ENCODE measurements around the gene BRD7.

Gene BRD7

GRCh38 chr16:50389900-50390299 lies 21.1 kb upstream of the BRD7 start:
- DNase-seq (ENCODE audit: low read depth) = no peak
- no peak for TF ChIP-seq CTCF (conservative IDR thresholded peaks at IDR 0.05; ENCODE audit: low read depth, low read length)
- H3K4me3 ChIP-seq (ENCODE audit: low read length) = no peak overlapping the region

GRCh38 chr16:50388496-50388895 lies 19.7 kb upstream of the BRD7 start:
- no peak for TF ChIP-seq CTCF (conservative IDR thresholded peaks at IDR 0.05; ENCODE audit: low read depth, low read length)
- no peak for DNase-seq (ENCODE audit: low read depth)

GRCh38 chr16:50386774-50387173 lies 18.0 kb upstream of the BRD7 start:
- no peak overlapping the region for H3K4me3 ChIP-seq (ENCODE audit: low read length)
- no peak for DNase-seq (ENCODE audit: low read depth)
- TF ChIP-seq CTCF (conservative IDR thresholded peaks at IDR 0.05; ENCODE audit: low read depth, low read length) = no peak

More at GRCh38 chr16:50388496-50388895, 19.7 kb upstream of the BRD7 start:
- no peak overlapping the region for H3K4me3 ChIP-seq (ENCODE audit: low read length)

- no peak for TF ChIP-seq CTCF (conservative IDR thresholded peaks at IDR 0.05; ENCODE audit: low read depth, low read length)
- H3K4me3 ChIP-seq (ENCODE audit: low read length) = no peak overlapping the region
- DNase-seq (ENCODE audit: low read depth) = no peak
Observed at GRCh38 chr16:50386139-50386538, 17.4 kb upstream of the BRD7 start.

GRCh38 chr16:50384500-50385135 lies 15.8 kb upstream of the BRD7 start:
- DNase-seq (ENCODE audit: low read depth) = no peak
- no peak overlapping the region for H3K4me3 ChIP-seq (ENCODE audit: low read length)
- no peak for TF ChIP-seq CTCF (conservative IDR thresholded peaks at IDR 0.05; ENCODE audit: low read depth, low read length)

- TF ChIP-seq CTCF (conservative IDR thresholded peaks at IDR 0.05; ENCODE audit: low read depth, low read length) = no peak
- no peak overlapping the region for H3K4me3 ChIP-seq (ENCODE audit: low read length)
- DNase-seq (ENCODE audit: low read depth) = no peak
Observed at GRCh38 chr16:50381679-50382440, 13.1 kb upstream of the BRD7 start.

GRCh38 chr16:50378417-50378816 lies 9.6 kb upstream of the BRD7 start:
- H3K4me3 ChIP-seq (ENCODE audit: low read length) = no peak overlapping the region
- no peak for TF ChIP-seq CTCF (conservative IDR thresholded peaks at IDR 0.05; ENCODE audit: low read depth, low read length)

More at GRCh38 chr16:50378417-50378816, 9.6 kb upstream of the BRD7 start:
- no peak for DNase-seq (ENCODE audit: low read depth)

All from retinal pigment epithelial cell (primary cell).